Measurements from ENCODE around the gene PRKAA1. TPM values are rescaled to one million over a fixed set of nuclear protein-coding genes. Genes with fewer than 3 reads are reported as not detected.

The PRKAA1 gene
- total and polyA plus RNA-seq, 10 donors = 16.0 to 128 (median 85.2) TPM

Small RNA genes lying within 50 kb of the gene (small RNA-seq; reads per million reads assigned to genes)
- gene RF00191 = 0 reads per million in 4 donors
- gene SNORD72 = 64.4 to 102 (median 74.2) reads per million in 4 donors

Other genes starting within 250 kb of the PRKAA1 start
- 100 to 1,000 TPM in 1 of 7 donors, 10 to 100 TPM in 6; 32.9 to 108 (median 36.9) TPM for gene PTGER4, start 118.5 kb downstream of the PRKAA1 start, total RNA-seq
- gene PTGER4, start 118.5 kb downstream of the PRKAA1 start, polyA plus RNA-seq = 1 to 10 TPM; 4.2 to 6.8 (median 6.3) TPM
- gene TTC33, start 42.4 kb downstream of the PRKAA1 start, total RNA-seq = 10 to 100 TPM in 6 of 7 donors, 1 to 10 TPM in 1; 9.3 to 17.9 (median 16.2) TPM
- gene TTC33, start 42.4 kb downstream of the PRKAA1 start, polyA plus RNA-seq = 1 to 10 TPM; 4.3 to 6.3 (median 6.0) TPM
- gene RPL37, start 36.8 kb upstream of the PRKAA1 start, total RNA-seq = 1,000 to 10,000 TPM in 4 of 7 donors, 100 to 1,000 TPM in 3; 278 to 1,416 (median 1,048) TPM
- gene RPL37, start 36.8 kb upstream of the PRKAA1 start, polyA plus RNA-seq = 1,000 to 10,000 TPM; 2,182 to 5,876 (median 5,099) TPM
- gene CARD6, start 43.0 kb upstream of the PRKAA1 start, total RNA-seq = 10 to 100 TPM; 20.7 to 37.1 (median 35.1) TPM
- 10 to 100 TPM in 1 of 3 donors, 1 to 10 TPM in 2; 3.8 to 10.3 (median 3.9) TPM for gene CARD6, start 43.0 kb upstream of the PRKAA1 start, polyA plus RNA-seq
- gene C7, start 111.1 kb upstream of the PRKAA1 start, total RNA-seq = 100 to 1,000 TPM in 5 of 7 donors, 10 to 100 TPM in 2; 65.0 to 867 (median 344) TPM
- 10 to 100 TPM; 19.0 to 53.2 (median 32.8) TPM for gene C7, start 111.1 kb upstream of the PRKAA1 start, polyA plus RNA-seq